ENCODE results near the gene RAB3B.
"Not testable (repeated sequence)": the region's sequence is repeated elsewhere in the genome, so short reads cannot be mapped to it uniquely, and the experiment has no call there.

The RAB3B gene

GRCh38 chr1:51898090-51898734, 92.3 kb downstream of the RAB3B start:
- no peaks in the 10 kb centered on the region for H3K4me1 ChIP-seq (ENCODE audit: control insufficient read depth, insufficient read depth, low read length)
- no peaks in the 10 kb centered on the region for H3K36me3 ChIP-seq (ENCODE audit: control insufficient read depth, insufficient read depth, low read length)
- no peaks in the 10 kb centered on the region for H3K27me3 ChIP-seq (ENCODE audit: control insufficient read depth, insufficient read depth, low read length)
- H3K27ac ChIP-seq (ENCODE audit: low read depth, low read length): no peak overlapping the region
- no peak overlapping the region for H3K4me3 ChIP-seq (ENCODE audit: low read length)
- no peak overlapping the region for H3K9ac ChIP-seq (ENCODE audit: low read length)

- no peak overlapping the region for H3K4me3 ChIP-seq (ENCODE audit: low read length)
- H3K36me3 ChIP-seq (ENCODE audit: control insufficient read depth, insufficient read depth, low read length): no peaks in the 10 kb centered on the region
- no peak overlapping the region for H3K27ac ChIP-seq (ENCODE audit: low read depth, low read length)
- no peak overlapping the region for H3K9ac ChIP-seq (ENCODE audit: low read length)
- H3K4me1 ChIP-seq (ENCODE audit: control insufficient read depth, insufficient read depth, low read length): no peaks in the 10 kb centered on the region
- H3K27me3 ChIP-seq (ENCODE audit: control insufficient read depth, insufficient read depth, low read length): no peaks in the 10 kb centered on the region
These were observed 92.8 kb downstream of the RAB3B start for GRCh38 chr1:51897699-51898031.

- not testable (repeated sequence) for H3K4me3 ChIP-seq (ENCODE audit: low read length); H3K4me1 ChIP-seq (ENCODE audit: control insufficient read depth, insufficient read depth, low read length); H3K27ac ChIP-seq (ENCODE audit: low read depth, low read length); H3K27me3 ChIP-seq (ENCODE audit: control insufficient read depth, insufficient read depth, low read length); H3K9ac ChIP-seq (ENCODE audit: low read length); H3K36me3 ChIP-seq (ENCODE audit: control insufficient read depth, insufficient read depth, low read length)
These were observed 95.8 kb downstream of the RAB3B start for GRCh38 chr1:51894748-51895147.

GRCh38 chr1:51878616-51879336, 111.7 kb downstream of the RAB3B start, which contains the start of gene NRDC:
TSS of gene NRDC (minus strand) at chr1:51878727. CDS start at chr1:51878615, 112 bp downstream.
- H3K36me3 ChIP-seq (ENCODE audit: control insufficient read depth, insufficient read depth, low read length): no peaks in the 10 kb centered on the region
- H3K4me1 ChIP-seq (ENCODE audit: control insufficient read depth, insufficient read depth, low read length): peaks cover 14% of the 10 kb centered on the region
- H3K4me3 ChIP-seq (ENCODE audit: low read length): peak within 1 kb of the TSS; percentile 99
- H3K27ac ChIP-seq (ENCODE audit: low read depth, low read length): peak within 1 kb of the TSS; percentile 99
- peak within 1 kb of the TSS; percentile 99 for H3K9ac ChIP-seq (ENCODE audit: low read length)
- no peaks in the 10 kb centered on the region for H3K27me3 ChIP-seq (ENCODE audit: control insufficient read depth, insufficient read depth, low read length)

GRCh38 chr1:51878308-51878615, 112.2 kb downstream of the RAB3B start:
- peak overlapping the region; percentile 99 for H3K27ac ChIP-seq (ENCODE audit: low read depth, low read length)
- no peaks in the 10 kb centered on the region for H3K27me3 ChIP-seq (ENCODE audit: control insufficient read depth, insufficient read depth, low read length)
- peak overlapping the region; percentile 99 for H3K9ac ChIP-seq (ENCODE audit: low read length)
- H3K36me3 ChIP-seq (ENCODE audit: control insufficient read depth, insufficient read depth, low read length): no peaks in the 10 kb centered on the region
- peaks cover 14% of the 10 kb centered on the region for H3K4me1 ChIP-seq (ENCODE audit: control insufficient read depth, insufficient read depth, low read length)
- peak overlapping the region; percentile 99 for H3K4me3 ChIP-seq (ENCODE audit: low read length)

GRCh38 chr1:51877434-51878307, 112.8 kb downstream of the RAB3B start:
- H3K4me3 ChIP-seq (ENCODE audit: low read length): peak overlapping the region; percentile 99
- peaks cover 14% of the 10 kb centered on the region for H3K4me1 ChIP-seq (ENCODE audit: control insufficient read depth, insufficient read depth, low read length)
- no peaks in the 10 kb centered on the region for H3K27me3 ChIP-seq (ENCODE audit: control insufficient read depth, insufficient read depth, low read length)
- no peaks in the 10 kb centered on the region for H3K36me3 ChIP-seq (ENCODE audit: control insufficient read depth, insufficient read depth, low read length)
- H3K27ac ChIP-seq (ENCODE audit: low read depth, low read length): peak overlapping the region; percentile 99
- H3K9ac ChIP-seq (ENCODE audit: low read length): peak overlapping the region; percentile 99

- no peak overlapping the region for H3K4me3 ChIP-seq (ENCODE audit: low read length)
- no peaks in the 10 kb centered on the region for H3K36me3 ChIP-seq (ENCODE audit: control insufficient read depth, insufficient read depth, low read length)
- H3K4me1 ChIP-seq (ENCODE audit: control insufficient read depth, insufficient read depth, low read length): peaks cover 14% of the 10 kb centered on the region
- H3K27me3 ChIP-seq (ENCODE audit: control insufficient read depth, insufficient read depth, low read length): no peaks in the 10 kb centered on the region
- no peak overlapping the region for H3K27ac ChIP-seq (ENCODE audit: low read depth, low read length)
- no peak overlapping the region for H3K9ac ChIP-seq (ENCODE audit: low read length)
These were observed 114.7 kb downstream of the RAB3B start for GRCh38 chr1:51875836-51876235.

GRCh38 chr1:51875291-51875772, 115.2 kb downstream of the RAB3B start:
- no peaks in the 10 kb centered on the region for H3K36me3 ChIP-seq (ENCODE audit: control insufficient read depth, insufficient read depth, low read length)
- H3K4me1 ChIP-seq (ENCODE audit: control insufficient read depth, insufficient read depth, low read length): peaks cover 14% of the 10 kb centered on the region
- H3K27ac ChIP-seq (ENCODE audit: low read depth, low read length): no peak overlapping the region
- H3K4me3 ChIP-seq (ENCODE audit: low read length): no peak overlapping the region
- H3K27me3 ChIP-seq (ENCODE audit: control insufficient read depth, insufficient read depth, low read length): no peaks in the 10 kb centered on the region
- no peak overlapping the region for H3K9ac ChIP-seq (ENCODE audit: low read length)

- not testable (repeated sequence) for H3K4me1 ChIP-seq (ENCODE audit: control insufficient read depth, insufficient read depth, low read length)
These were observed 117.2 kb downstream of the RAB3B start for GRCh38 chr1:51873270-51873669.

GRCh38 chr1:51871351-51871975, 119.0 kb downstream of the RAB3B start:
- no peak overlapping the region for H3K27ac ChIP-seq (ENCODE audit: low read depth, low read length)
- H3K36me3 ChIP-seq (ENCODE audit: control insufficient read depth, insufficient read depth, low read length): no peaks in the 10 kb centered on the region
- no peak overlapping the region for H3K9ac ChIP-seq (ENCODE audit: low read length)
- H3K27me3 ChIP-seq (ENCODE audit: control insufficient read depth, insufficient read depth, low read length): no peaks in the 10 kb centered on the region
- H3K4me1 ChIP-seq (ENCODE audit: control insufficient read depth, insufficient read depth, low read length): peaks cover under 1% of the 10 kb centered on the region
- no peak overlapping the region for H3K4me3 ChIP-seq (ENCODE audit: low read length)

More at GRCh38 chr1:51873270-51873669, 117.2 kb downstream of the RAB3B start:
- H3K9ac ChIP-seq (ENCODE audit: low read length); H3K4me3 ChIP-seq (ENCODE audit: low read length); H3K27me3 ChIP-seq (ENCODE audit: control insufficient read depth, insufficient read depth, low read length); H3K27ac ChIP-seq (ENCODE audit: low read depth, low read length); H3K36me3 ChIP-seq (ENCODE audit: control insufficient read depth, insufficient read depth, low read length): not testable (repeated sequence)

GRCh38 chr1:51870603-51871350, 119.7 kb downstream of the RAB3B start:
- Histone ChIP-seq H3K27me3 (ENCODE audit: control insufficient read depth, insufficient read depth, low read length) (no peaks in the 10 kb centered on the region), H3K4me1 (ENCODE audit: control insufficient read depth, insufficient read depth, low read length) (no peaks in the 10 kb centered on the region), H3K9ac (ENCODE audit: low read length) (no peak overlapping the region), H3K36me3 (ENCODE audit: control insufficient read depth, insufficient read depth, low read length) (no peaks in the 10 kb centered on the region), H3K27ac (ENCODE audit: low read depth, low read length) (no peak overlapping the region), H3K4me3 (ENCODE audit: low read length) (no peak overlapping the region)
